ENCODE results near the gene ADCK1.
"Not testable (repeated sequence)": the region's sequence is repeated elsewhere in the genome, so short reads cannot be mapped to it uniquely, and the experiment has no call there.

The ADCK1 gene

DNA sequence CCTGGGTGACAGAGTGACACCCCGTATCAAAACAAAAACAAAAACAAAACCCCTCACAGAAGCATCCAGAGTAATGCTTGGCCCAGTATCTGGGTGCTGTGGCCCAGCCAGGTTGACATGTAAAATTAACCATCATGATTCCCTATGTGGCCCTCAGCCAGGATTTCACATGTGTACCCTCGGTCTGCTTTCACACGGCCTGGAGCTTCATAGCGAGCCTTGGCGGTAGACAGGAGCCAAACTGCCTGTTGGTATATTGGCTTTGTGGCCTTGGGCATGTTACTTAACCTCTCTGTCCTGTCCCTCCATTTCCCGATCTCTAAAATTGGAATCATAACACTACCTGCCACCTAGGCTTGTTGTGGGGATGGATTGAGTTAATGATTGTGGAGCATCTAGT lies 65.5 kb downstream of the ADCK1 start:
- no peak for DNase-seq (ENCODE audit: low spot score)

DNA sequence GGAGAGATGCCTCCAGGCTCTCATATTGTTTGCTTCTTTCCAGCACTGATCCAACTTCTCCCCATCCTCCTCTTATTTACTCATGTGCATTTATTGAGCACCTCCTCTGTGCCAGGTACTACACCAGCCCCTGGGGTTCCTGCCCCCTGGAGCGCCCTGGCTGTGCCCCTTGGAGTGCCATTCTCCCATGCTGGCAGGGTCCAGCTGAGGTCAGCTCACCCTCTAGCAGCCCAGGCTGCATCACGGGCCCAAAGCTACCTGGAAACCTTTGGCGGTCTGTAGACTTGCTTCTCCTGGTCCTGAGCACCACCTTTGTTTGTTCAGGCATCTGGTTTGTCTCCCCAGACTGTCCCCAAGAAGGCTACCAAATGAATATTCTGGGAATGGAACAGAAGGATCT lies 67.0 kb downstream of the ADCK1 start:
- no peak for DNase-seq (ENCODE audit: low spot score)

DNA sequence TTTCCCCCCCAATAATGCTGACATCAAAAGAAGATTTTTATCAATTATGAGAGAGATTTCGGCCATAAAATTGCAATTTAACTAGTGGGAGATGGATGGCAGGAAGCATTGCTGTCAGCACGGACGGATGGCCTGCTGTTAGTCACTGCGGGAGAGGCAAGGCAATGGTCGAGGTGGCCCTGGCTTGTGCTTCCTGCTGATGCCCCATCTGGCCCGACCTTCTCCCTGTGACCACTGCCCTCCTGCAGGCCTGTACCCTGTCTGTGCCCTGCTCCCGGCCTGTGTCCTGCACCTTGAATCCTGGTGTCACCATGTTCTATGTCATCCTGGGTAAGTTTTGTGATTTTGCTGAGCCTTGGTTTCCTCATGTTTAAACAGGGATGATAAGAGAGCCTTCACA lies 67.6 kb downstream of the ADCK1 start:
- DNase-seq (ENCODE audit: low spot score) = no peak

DNA sequence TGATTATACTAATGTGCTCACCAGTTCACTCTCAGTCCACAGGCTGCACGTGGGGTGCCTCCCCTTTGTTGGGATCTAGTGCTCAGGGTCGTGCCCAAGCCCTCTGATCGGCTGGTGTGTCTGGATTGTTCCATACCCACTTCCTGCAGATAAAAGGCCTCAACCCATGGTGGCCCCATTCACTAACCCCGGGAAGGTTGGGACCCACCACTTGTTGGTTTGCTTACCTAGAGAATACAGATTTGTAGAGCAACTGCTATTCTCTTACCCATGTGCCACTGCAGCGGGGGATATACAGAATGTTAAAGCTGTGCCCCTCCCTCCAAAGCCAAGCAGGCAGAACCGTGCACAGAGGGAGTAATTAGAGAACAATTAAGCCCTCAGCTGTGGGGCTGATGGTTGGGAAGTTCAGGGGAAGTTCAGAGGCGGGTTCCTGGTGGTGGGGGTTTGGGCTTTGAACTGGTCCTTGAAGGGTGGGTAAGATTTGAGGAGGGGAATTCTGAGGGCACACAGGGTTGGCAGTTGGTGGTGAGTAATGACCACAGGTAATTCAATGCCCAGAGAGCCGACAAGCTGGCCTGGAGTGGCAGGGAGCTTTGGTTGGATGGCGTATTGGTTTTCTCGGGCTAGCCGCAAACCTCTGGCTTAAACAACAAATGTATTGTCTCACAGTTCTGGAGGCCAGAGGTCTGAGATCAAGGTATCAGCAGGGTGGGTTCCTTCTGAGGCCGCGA lies 68.8 kb downstream of the ADCK1 start:
- no peak for DNase-seq (ENCODE audit: low spot score)

DNA sequence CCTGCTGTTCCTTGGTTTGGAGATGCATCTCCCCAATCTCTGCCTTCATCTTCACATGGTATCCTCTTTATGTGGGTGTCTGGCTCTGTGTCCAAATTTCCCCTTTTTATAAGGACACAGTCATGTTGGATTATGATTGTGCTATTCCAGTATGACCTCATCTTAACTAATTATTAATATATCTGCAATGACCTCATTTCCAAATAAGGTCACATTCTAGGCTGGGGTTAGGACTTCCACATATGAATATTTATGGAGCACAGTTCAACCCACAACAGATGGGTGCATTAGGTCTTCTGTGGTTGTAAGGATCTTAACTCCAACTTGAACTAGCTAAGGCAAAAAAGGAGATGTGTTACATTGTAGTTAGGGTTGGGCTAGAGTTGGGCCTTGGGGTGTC lies 69.4 kb downstream of the ADCK1 start:
- DNase-seq (ENCODE audit: low spot score) = no peak

DNA sequence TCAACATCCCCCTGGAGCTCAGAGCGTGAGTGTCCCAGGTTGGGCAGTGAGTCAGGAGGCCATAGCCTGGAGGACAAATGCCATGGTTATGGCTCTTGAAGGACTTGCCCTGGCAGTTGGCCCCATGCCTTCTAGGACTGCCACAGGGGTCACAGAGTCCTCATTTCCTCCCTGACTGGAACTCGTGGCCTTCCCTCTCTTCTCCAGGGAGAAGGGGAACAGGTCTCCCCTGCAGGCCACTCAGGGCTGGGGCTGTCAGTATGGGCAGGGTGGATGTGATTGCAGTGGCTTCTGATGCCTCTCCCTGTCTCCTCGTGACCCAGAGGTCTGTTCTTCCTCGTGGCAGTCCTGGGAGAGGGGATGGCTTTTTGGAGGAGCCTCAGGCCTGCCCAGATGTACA lies 70.7 kb downstream of the ADCK1 start:
- no peak for DNase-seq (ENCODE audit: low spot score)

DNA sequence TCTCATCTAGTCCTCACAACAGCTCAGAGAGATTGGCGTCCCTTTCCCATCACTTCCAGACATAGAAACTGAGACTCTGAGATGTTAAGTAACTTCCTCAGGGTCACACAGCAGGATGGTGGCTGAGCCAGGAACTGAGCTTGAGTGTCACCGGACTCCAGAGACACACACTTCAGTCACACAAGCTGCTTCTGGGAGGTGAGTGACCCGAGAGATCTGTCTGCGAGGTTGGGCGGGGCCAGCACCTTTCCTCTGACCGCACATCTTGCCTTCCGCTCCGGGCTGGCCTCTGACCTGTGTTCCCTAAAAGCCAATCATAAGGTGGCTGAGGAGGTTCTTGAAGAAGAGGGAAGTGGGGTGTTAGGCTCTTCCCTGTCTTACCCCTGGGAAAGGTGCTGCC lies 72.2 kb downstream of the ADCK1 start:
- no peak for DNase-seq (ENCODE audit: low spot score)

DNA sequence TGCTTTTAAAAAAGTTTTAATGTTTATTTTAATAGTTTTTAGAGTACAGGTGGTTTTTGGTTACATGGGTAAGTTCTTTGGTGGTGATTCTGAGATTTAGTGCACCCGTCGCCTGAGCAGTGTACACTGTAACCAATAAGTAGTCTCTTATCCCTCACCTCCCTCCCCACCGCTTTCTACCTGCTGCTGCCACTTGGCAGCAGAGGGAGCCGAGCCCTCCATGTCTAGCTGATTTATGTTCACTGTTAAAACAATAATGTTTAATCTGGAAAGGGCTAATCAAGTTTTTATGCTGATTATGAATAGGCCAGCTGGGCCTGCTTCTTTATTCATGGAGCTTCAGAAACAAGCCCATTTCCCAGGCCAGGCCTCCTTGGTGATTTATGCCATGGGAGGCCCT lies 73.1 kb downstream of the ADCK1 start:
- DNase-seq (ENCODE audit: low spot score) = no peak

DNA sequence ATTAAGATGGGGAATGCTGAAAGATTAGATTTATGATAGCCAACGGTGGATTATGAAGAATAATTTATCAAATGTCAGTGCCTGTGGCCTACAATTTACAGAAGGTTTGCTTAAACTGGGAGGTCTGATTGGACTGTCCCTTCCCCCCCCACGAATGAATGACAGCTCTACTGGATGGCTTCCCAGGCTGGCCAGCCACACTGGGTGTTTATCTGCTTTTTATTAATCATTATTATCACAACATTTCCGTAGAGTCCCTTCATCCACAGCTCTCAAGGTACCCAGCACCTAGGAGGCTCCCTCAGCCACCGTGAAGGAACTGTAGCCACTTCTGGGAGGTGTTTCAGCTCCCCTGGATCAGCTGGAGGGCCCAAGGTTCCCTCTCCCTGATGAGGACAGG lies 78.9 kb downstream of the ADCK1 start:
- DNase-seq (ENCODE audit: low spot score) = no peak

DNA sequence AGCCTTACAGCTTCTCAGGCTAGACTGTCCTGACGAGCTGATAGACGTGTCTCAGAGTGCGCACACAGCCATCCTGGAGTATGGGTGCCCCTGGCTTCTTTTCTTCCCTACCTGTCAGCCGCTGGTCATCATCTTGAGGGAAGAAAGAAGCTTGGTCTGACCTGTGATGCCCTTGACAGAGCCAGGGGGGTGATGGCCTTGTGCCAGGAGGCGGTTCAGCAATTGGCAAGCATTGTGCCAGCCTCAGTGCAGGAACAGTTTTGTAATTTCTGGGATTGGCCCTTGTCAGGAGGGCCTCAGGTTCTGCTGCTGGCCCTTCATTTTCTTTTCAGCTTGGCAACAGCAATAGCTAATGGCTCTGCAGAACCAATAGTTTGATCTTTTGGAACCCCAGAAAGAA lies 80.1 kb downstream of the ADCK1 start:
- DNase-seq (ENCODE audit: low spot score) = no peak

DNA sequence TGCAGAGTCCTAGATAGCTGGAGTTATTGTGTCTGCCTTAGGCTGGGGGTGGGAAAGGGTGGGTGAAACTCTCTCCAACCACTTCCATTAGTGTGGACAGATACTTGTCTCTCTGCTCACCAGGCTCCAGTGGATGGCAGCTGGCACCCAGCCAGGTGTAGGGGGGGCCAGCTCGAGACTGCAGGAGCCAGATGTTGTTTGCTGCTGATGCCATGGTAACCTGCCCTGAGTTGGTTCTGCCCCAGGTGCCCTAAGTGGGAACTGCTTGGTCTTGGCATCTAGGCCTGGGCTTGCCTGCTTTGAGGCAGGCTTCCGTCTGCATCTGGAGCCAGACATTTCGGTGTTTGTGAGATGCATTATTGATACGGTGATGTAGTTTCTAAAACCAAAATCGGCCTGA lies 82.2 kb downstream of the ADCK1 start:
- no peak for DNase-seq (ENCODE audit: low spot score)

DNA sequence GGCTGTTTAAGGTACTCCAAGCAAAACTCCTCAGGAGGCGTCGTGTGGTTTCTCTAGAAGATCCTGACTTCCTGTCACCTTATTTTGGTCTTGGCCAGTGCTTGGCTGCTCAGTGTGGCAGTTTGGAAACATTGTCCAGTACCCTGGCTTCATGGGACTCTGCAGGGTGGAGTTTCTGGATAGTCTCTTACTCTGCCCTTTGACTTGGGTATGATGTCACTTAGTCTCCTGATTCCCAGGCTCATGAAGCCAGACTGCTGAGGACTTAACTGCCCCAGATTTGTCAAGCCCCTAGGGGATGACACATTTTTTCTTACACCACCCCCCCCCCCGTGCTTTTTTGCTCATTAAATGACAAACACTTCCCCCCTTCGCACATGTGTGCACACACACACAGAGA lies 82.7 kb downstream of the ADCK1 start:
- no peak for DNase-seq (ENCODE audit: low spot score)

DNA sequence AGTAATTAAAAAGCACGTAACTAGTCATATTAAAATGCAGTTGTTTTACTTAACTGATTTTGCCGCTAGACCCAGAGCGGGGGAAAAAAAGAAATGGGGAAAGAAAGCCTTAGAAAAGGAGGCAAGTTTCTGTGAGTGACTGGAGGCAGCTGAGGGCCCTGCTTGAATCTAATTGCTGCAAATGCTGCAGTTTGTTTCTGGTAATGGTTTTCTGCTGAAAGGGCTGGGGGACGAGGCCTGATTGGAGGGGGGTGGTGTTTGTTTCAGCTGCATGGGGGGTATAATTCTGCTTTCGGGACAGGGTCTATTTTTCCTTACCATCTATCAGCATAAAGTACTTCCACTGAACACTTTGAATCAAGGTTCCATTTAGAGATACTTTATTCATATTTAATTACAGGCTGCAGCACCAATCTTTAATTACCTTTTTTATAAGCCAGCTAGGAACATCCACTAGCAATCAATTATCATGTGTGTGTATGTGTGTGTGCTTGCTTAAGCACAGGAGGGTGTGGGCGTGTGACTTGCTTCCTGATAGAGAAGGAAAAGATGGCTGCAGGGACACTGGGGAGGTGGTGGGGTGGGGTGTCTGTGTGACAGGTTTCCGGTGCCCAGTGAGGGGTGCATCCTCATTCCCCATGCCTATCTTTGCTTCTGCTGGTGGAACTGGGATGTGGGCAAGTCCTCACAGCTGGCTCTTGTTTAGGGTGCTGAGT lies 83.4 kb downstream of the ADCK1 start:
- DNase-seq (ENCODE audit: low spot score) = no peak

DNA sequence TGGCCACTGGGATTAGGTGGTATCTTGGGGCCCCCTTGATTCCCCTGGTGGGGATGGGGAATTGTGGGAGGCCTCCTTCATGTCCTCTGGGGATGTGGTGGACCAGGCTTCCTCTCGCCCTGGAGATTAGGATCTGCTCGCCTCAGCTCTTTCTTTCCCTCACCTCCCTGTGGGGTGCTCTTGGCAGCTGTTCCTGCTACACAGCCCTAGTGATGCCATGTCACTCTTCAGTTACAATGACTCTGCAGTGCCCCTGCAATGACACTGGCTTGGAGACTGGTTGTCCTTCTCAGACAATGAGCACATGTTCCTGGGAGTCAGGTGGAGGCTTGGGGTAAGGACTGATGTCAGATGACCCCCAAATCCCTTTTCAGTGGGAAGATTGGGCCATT lies 83.9 kb downstream of the ADCK1 start:
- no peak for DNase-seq (ENCODE audit: low spot score)

DNA sequence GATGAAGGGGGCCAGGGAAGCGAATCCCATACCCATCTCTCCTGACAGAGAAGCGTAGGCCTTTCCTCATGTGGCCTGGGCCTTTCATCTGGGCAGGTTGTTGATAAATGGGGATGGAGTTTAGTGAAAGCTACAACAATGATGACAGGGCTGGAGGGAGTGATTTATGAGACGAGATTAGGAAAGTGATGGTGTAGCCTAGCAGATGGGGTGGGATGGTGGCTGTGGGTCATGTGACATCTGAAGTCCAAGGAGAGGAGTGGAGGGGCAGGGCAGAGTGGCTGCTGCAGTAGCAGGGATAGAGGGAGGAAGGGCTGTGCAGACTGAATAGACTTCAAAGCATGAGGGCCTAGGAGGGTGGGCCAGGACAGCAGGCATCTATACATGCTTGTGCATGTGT lies 85.5 kb downstream of the ADCK1 start:
- DNase-seq (ENCODE audit: low spot score) = no peak

DNA sequence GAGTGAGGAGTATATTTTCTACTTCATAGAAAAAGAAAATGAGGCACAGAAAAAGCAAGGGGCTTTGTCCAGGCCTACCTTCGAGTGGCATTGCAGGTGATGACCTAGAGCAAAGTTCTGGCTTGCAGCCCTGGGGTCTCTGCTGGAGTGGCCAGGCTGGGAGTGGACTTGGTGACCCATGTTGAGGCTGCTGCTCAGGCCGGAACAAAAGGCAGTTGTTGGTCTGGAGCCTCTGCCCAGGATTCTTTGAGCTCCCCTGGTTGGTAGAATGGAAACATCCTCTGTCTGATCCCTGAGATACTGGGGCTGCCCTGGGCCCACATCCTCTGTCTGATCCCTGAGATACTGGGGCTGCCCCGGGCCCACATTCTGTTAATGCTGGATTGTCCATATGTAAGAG lies 86.1 kb downstream of the ADCK1 start:
- no peak for DNase-seq (ENCODE audit: low spot score)

DNA sequence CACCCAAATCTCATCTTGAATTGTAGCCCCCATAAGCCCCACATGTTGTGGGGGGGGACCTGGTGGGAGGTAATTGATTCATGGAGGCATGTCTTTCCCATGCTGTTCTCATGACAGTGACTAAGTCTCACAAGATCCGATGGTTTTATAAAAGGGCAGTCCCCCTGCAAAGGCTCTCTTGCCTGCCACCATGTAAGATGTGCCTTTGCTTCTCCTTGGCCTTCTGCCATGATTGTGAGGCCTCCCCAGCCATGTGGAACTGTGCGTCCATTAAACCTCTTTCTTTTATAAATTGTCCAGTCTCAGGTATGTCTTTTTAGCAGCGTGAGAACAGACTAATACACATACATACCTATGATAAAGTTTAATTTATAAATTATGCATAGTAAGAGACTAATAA lies 89.0 kb downstream of the ADCK1 start:
- DNase-seq (ENCODE audit: low spot score) = not testable (repeated sequence)

DNA sequence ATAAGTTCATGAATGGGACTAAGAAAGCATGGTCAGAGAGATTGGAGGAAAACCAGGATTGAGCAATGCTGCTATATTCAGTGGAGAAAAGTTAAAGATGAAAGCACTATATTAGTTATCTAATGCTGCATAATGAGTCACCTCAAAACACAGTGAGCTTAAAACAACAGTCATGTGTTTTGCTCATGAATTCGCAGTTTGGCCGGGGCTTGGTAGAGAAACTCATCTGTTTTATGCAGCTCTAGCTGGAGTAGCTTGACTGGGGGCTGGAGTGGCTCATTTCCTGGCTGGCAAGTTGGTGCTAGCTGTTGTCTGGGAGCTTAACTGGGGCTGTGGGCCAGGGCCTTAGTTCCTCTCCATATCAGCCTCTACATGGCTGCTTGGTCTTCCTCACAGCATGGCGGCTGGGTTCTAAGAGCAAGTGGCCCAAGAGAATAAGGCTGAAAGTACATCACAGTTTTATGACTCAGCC lies 90.1 kb downstream of the ADCK1 start:
- peak; percentile 16 for DNase-seq (ENCODE audit: low spot score)

DNA sequence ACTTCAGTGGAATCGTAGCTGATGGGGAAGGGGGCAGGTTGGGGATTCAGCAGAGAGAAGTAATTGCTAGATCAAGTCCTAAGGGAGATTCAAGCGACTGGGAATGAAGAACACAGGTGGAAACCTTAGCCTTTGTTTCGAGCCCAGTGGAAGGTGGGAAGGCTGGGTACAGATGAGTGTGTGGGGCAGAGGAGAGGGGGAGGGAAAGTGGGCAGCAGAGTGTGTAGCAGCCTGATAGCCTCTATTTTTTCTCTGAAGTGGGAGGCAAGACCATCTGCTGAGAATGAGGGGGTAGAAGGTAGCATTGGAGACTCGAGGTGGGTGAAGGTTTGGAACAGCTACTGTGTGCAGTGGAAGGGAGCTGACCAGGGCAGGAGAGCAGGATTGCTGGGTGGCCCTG lies 91.0 kb downstream of the ADCK1 start:
- DNase-seq (ENCODE audit: low spot score) = no peak

DNA sequence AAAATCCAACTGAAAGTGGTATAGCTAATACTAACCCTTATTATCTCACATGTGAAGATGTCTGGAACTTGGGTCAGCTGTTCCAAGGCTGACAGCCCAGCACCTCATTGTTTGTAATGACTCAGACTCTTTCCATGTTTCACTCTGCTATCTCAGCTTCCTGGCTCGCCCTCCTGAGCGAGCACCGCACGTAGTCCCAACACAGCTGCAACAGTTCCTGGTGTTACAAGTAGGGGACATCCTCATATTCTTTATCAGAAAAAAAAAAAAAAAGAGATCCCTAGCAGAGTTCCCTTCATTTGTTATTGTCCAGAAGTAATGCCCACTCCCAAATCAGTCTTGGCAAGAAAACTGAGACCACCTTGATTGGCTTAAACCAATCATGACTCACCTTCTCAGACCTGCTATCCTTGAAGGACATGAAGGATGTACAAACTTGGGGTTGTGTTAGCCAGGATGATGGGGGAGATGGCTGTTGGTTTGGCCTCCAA lies 92.5 kb downstream of the ADCK1 start:
- no peak for DNase-seq (ENCODE audit: low spot score)

DNA sequence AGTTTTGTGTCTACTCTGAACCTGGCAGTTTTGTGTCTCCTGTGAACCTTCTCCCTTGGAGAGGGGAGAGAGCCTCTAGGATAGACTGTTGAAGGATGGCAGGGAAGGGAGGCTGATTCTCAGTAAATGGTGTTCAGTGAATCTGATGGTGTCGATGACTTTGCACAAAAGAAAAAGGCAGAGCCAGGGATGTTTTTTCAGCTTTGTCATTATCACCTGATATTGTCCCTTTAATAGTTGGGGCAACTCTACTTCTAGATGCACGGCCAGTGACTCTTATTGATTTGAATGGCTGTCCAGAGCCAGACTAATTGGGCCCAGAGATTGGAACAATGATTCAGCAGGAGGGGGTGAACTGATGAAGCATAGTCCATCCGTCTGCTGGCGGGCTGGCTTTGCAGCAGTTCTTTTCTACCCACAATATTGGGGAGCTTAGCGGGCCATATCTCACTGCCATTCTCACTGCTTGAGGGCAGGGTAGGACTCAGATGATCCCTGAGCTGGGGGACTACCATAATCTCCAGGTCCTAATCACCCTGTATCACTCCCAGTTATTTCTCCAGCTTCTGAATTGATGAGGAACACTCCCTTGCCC lies 93.1 kb downstream of the ADCK1 start:
- no peak for DNase-seq (ENCODE audit: low spot score)

DNA sequence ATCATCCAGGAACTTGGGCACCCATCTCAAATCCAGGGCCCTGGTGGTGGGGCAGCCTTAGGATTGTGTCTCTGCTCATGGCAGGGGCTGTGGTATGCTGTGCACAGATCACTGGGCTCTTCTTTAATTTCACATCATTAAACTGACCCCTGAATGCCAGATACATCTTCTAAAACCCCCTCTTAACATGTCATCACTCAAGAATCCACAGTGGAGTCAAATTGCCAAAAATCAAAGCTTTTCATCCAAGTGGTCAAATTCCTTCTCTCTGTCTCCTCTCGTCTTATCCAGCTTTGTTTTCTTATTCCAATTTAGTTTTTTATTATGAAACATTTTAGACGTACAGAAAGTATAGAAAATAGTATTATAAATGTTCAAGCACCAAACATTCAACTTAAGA lies 97.5 kb downstream of the ADCK1 start:
- DNase-seq (ENCODE audit: low spot score) = no peak

DNA sequence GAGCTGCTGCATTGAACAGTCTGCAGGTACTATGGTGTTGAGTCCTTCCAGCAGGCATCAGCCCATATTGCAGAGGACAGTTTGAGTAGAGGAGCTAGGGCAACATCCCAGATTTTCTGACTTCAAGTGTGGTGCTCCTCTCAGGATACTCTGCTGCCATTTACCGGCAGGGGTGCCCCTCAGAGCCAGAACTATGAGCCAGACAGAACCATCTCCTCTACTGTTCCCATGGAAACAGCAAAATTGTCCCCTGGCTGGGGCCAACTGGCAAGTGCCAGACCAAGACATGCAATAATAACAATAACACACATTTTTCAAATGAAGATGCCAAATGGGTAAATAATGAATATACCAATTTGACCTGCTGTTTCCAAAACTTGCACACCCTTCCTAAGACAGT lies 102.9 kb downstream of the ADCK1 start:
- DNase-seq (ENCODE audit: low spot score) = no peak
